ENCODE measurements around the gene TTLL8.

The TTLL8 gene

DNA sequence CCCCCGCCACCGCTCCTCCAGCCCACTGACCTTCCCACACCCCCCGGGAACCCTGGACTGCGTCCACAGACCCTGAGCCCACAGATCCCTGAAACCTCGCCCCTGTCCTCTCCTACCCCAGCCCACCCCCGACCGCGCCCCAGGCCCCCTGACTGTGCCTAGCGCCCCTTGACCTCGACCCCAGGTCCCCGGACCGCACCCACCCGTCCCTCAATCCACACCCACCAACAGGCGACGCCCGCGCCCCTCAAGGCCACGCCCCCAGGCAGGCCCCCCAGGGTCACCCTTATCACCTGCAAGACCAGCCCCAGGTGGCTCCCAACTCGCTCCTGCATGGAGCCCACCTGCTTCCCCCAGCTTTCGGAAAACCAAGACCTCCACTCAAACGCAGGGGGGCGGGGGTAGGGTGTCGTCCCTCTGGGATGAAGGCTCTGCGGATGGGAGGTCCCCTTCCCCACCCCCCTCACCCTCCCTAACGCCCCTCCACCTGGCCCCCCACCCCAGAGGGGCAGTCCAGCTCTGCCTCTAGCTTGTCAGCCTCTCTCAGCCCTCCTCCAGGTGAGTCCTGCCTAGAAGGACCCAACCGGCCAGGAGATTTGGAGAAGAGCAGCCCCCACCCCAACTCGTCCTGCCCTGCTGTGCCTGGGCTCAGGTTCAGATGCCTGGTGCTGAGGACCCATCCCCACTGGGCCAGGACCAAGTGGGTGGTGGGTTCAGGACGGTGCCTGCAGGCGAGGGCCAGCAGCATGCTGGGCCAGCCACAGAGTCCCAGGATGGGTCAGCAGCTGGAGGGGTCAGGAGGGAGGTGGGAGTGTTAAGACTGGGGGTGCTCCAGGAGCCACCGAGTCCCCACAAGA, 42.4 kb downstream of the TTLL8 start:
- peaks cover 89% of the 10 kb centered on the region for H3K27me3 ChIP-seq (replicated peaks; ENCODE audit: insufficient read depth, low read length)
- H3K4me1 ChIP-seq (ENCODE audit: low read length), result no peaks in the 10 kb centered on the region
- no peaks in the 10 kb centered on the region for H3K9me2 ChIP-seq (replicated peaks; ENCODE audit: insufficient read depth, low read length)
- no peak overlapping the region for H3K27ac ChIP-seq (ENCODE audit: low read length)
- TF ChIP-seq EZH2 (optimal IDR thresholded peaks at IDR 0.05; ENCODE audit: low read depth, low read length) (no peak), EZH2phosphoT487 (IDR thresholded peaks at IDR 0.05; ENCODE audit: low read length) (no peak), CTCF (IDR thresholded peaks at IDR 0.05; ENCODE audit: low read length) (no peak)
- H3K79me2 ChIP-seq (ENCODE audit: low read length), result no peaks in the 10 kb centered on the region
- H3K36me3 ChIP-seq (replicated peaks; ENCODE audit: insufficient read depth, low read length), result no peaks in the 10 kb centered on the region
- DNase-seq, result no peak
- no peak overlapping the region for H3K9ac ChIP-seq (ENCODE audit: low read length)
- H2AFZ ChIP-seq (ENCODE audit: low read length), result no peak overlapping the region
- H3K9me3 ChIP-seq (replicated peaks; ENCODE audit: insufficient read depth, low read length), result no peaks in the 10 kb centered on the region
- H3K4me2 ChIP-seq (ENCODE audit: low read depth, low read length), result no peak overlapping the region
- no peaks in the 10 kb centered on the region for H3F3A ChIP-seq (ENCODE audit: insufficient read depth, low read length)
- H3K4me3 ChIP-seq (ENCODE audit: low read length), result no peak overlapping the region
- H4K20me1 ChIP-seq (ENCODE audit: insufficient read depth, low read length), result no peaks in the 10 kb centered on the region

DNA sequence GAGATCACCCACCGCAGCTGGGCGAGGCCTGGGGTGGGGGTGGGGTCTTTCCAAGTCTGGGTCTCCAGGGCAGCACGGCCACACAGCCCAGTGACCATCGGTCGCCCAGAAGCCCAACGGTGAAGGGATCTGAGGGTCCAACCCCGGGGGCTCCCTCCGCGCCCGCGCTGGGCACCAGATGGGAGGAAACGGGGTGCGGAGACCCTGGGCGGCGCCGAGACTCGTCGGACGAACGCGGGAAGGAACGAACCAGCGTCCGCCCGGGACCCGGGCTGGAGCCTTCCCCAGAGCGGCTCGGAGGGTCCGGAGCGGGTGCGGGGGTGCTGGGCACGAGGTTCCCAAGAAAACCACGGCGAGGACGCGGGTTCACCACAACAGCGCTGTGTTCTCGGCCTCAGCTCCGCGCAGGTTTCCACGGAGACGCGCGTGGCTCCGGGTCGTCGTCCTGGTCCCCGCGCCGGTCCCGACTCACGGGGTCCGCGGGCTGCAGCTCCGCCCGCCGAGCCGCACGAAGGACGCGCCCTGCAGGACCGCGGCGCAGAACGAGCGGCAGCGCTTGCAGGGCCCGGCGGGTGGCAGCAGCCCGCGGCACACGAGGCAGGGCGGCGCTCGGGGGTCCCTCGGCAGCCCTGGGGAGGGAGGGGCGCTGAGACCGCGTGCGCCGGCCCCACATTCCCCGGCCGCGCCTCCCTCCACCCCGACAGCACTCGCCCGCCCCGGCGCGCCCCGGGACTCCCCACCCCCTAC, 43.3 kb downstream of the TTLL8 start:
- Histone ChIP-seq H3K4me2 (ENCODE audit: low read depth, low read length) (no peak overlapping the region), H3K9ac (ENCODE audit: low read length) (no peak overlapping the region)
- DNase-seq, result no peak

DNA sequence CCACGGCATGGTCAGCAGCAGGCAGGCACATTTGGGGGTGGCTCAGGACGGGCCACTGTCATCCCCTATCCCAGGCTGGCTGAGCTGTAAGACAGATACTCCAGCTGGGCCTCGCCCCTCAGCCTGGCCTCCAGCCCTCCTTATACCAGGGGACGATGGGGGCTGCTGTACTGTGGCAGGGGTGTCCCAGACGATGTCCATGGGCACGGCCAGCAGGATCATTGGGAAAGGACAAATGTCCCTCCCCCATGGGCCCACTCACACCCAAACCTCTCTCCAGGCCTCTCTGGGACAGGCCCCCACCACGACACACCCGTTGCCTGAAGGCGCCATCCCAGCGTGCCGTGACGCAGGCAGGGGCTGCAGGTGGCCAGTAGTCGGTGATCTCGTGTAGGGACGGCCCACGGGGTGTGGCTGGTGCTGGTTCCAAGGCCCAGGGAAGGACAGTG, 44.0 kb downstream of the TTLL8 start:
- H3K9me3 ChIP-seq (replicated peaks; ENCODE audit: insufficient read depth, low read length), result no peaks in the 10 kb centered on the region
- H3K9me2 ChIP-seq (replicated peaks; ENCODE audit: insufficient read depth, low read length), result no peaks in the 10 kb centered on the region
- DNase-seq, result no peak
- no peaks in the 10 kb centered on the region for H3F3A ChIP-seq (ENCODE audit: insufficient read depth, low read length)
- no peaks in the 10 kb centered on the region for H3K36me3 ChIP-seq (replicated peaks; ENCODE audit: insufficient read depth, low read length)
- no peak overlapping the region for H3K9ac ChIP-seq (ENCODE audit: low read length)
- no peaks in the 10 kb centered on the region for H3K4me1 ChIP-seq (ENCODE audit: low read length)
- H2AFZ ChIP-seq (ENCODE audit: low read length), result no peak overlapping the region
- H3K27me3 ChIP-seq (replicated peaks; ENCODE audit: insufficient read depth, low read length), result peaks cover 90% of the 10 kb centered on the region
- H3K27ac ChIP-seq (ENCODE audit: low read length), result no peak overlapping the region
- H4K20me1 ChIP-seq (ENCODE audit: insufficient read depth, low read length), result no peaks in the 10 kb centered on the region
- no peak overlapping the region for H3K4me2 ChIP-seq (ENCODE audit: low read depth, low read length)
- TF ChIP-seq CTCF (IDR thresholded peaks at IDR 0.05; ENCODE audit: low read length) (no peak), EZH2 (optimal IDR thresholded peaks at IDR 0.05; ENCODE audit: low read depth, low read length) (no peak), EZH2phosphoT487 (IDR thresholded peaks at IDR 0.05; ENCODE audit: low read length) (no peak)
- H3K4me3 ChIP-seq (ENCODE audit: low read length), result no peak overlapping the region
- H3K79me2 ChIP-seq (ENCODE audit: low read length), result no peaks in the 10 kb centered on the region

More for the DNA sequence above, 43.3 kb downstream of the TTLL8 start:
- no peaks in the 10 kb centered on the region for H3K36me3 ChIP-seq (replicated peaks; ENCODE audit: insufficient read depth, low read length)
- no peaks in the 10 kb centered on the region for H3K79me2 ChIP-seq (ENCODE audit: low read length)
- H3K4me3 ChIP-seq (ENCODE audit: low read length), result no peak overlapping the region
- no peaks in the 10 kb centered on the region for H3K9me2 ChIP-seq (replicated peaks; ENCODE audit: insufficient read depth, low read length)
- H3K4me1 ChIP-seq (ENCODE audit: low read length), result no peaks in the 10 kb centered on the region
- no peaks in the 10 kb centered on the region for H4K20me1 ChIP-seq (ENCODE audit: insufficient read depth, low read length)
- H3F3A ChIP-seq (ENCODE audit: insufficient read depth, low read length), result no peaks in the 10 kb centered on the region
- H3K27ac ChIP-seq (ENCODE audit: low read length), result no peak overlapping the region
- no peak for TF ChIP-seq CTCF (IDR thresholded peaks at IDR 0.05; ENCODE audit: low read length)
- TF ChIP-seq EZH2 (optimal IDR thresholded peaks at IDR 0.05; ENCODE audit: low read depth, low read length), result no peak
- no peak for TF ChIP-seq EZH2phosphoT487 (IDR thresholded peaks at IDR 0.05; ENCODE audit: low read length)
- peaks cover 91% of the 10 kb centered on the region for H3K27me3 ChIP-seq (replicated peaks; ENCODE audit: insufficient read depth, low read length)
- H3K9me3 ChIP-seq (replicated peaks; ENCODE audit: insufficient read depth, low read length), result no peaks in the 10 kb centered on the region
- H2AFZ ChIP-seq (ENCODE audit: low read length), result no peak overlapping the region
